HEK293T (cell line): Measurements from ENCODE around the gene BPI.

Source experiments
- ARNT ChIP-seq: fragments of 450-650 bp; IDR thresholded peaks from 2 replicates; pipeline ENCODE4 v1.6.1; 2017; ENCODE audit warnings: mild to moderate bottlenecking
- ELF4 ChIP-seq: fragments of 450-650 bp; IDR thresholded peaks from 2 replicates; pipeline ENCODE4 v1.6.1; 2017; ENCODE audit warnings: antibody characterized with exemption
- FOXA1 ChIP-seq: fragments of 450-650 bp; IDR thresholded peaks from 2 replicates; pipeline ENCODE4 v1.6.1; 2016; ENCODE audit warnings: mild to moderate bottlenecking
- FOXK2 ChIP-seq: fragments of 450-650 bp; IDR thresholded peaks from 2 replicates; pipeline ENCODE4 v1.6.1; 2016; ENCODE audit warnings: mild to moderate bottlenecking
- FOXM1 ChIP-seq: fragments of 450-650 bp; IDR thresholded peaks from 2 replicates; pipeline ENCODE4 v1.6.1; 2017; ENCODE audit warnings: mild to moderate bottlenecking, borderline replicate concordance
- HDGF ChIP-seq: fragments of 450-650 bp; IDR thresholded peaks from 2 replicates; pipeline ENCODE4 v1.6.1; 2017; ENCODE audit warnings: antibody characterized with exemption, borderline replicate concordance
- NFRKB ChIP-seq: fragments of 450-650 bp; IDR thresholded peaks from 2 replicates; pipeline ENCODE4 v1.6.1; 2016; ENCODE audit warnings: mild to moderate bottlenecking, moderate library complexity
- PKNOX1 ChIP-seq: fragments of 450-650 bp; IDR thresholded peaks from 2 replicates; pipeline ENCODE4 v1.6.1; 2016
- SP1 ChIP-seq: fragments of 450-650 bp; IDR thresholded peaks from 2 replicates; pipeline ENCODE4 v1.6.1; 2017
- SUZ12 ChIP-seq: fragments of 450-650 bp; IDR thresholded peaks from 2 replicates; pipeline ENCODE4 v1.6.1; 2016; ENCODE audit warnings: mild to moderate bottlenecking

- no peak for TF ChIP-seq ELF4
- no peak for TF ChIP-seq ARNT
- no peak for TF ChIP-seq PKNOX1
- TF ChIP-seq FOXM1, result no peak
- no peak for TF ChIP-seq HDGF
- no peak for TF ChIP-seq SP1
- no peak for TF ChIP-seq NFRKB
- no peak for TF ChIP-seq SUZ12
- TF ChIP-seq FOXK2, result no peak
- no peak for TF ChIP-seq FOXA1
These were observed 35.0 kb downstream of the BPI start for GRCh38 chr20:38338849-38339520.
